Activated CD4-positive, alpha-beta T cell treated with anti-CD3 and anti-CD28 coated beads, Interleukin-2, Interleukin-4, amounts not matched to agents 100 ng/mL and 50 ng/mL, durations not matched to agents 16 hours and 8 hours (primary cell): Measurements from ENCODE around the gene KCNH5.
"Not testable (repeated sequence)": the region's sequence is repeated elsewhere in the genome, so short reads cannot be mapped to it uniquely, and the experiment has no call there.

Experiments used
- DNase-seq: peaks from one replicate; pipeline ENCODE4 v3.0.0-alpha.2; 2020; ENCODE audit warnings: low spot score

Gene KCNH5

GRCh38 chr14:62882967-62883366 lies 162.3 kb downstream of the KCNH5 start:
- no peak for DNase-seq

- DNase-seq, result no peak
Measured at GRCh38 chr14:62866376-62866775, 178.9 kb downstream of the KCNH5 start.

GRCh38 chr14:62864588-62864987 lies 180.7 kb downstream of the KCNH5 start:
- no peak for DNase-seq

GRCh38 chr14:62858011-62858410 lies 187.2 kb downstream of the KCNH5 start:
- not testable (repeated sequence) for DNase-seq

GRCh38 chr14:62854951-62855350 lies 190.3 kb downstream of the KCNH5 start:
- DNase-seq, result no peak

GRCh38 chr14:62847168-62847567 lies 198.1 kb downstream of the KCNH5 start:
- DNase-seq, result no peak

GRCh38 chr14:62844546-62844945 lies 200.7 kb downstream of the KCNH5 start:
- DNase-seq, result no peak

- no peak for DNase-seq
Measured at GRCh38 chr14:62824086-62824485, 221.2 kb downstream of the KCNH5 start.

GRCh38 chr14:62819931-62820330 lies 225.3 kb downstream of the KCNH5 start:
- DNase-seq, result no peak

GRCh38 chr14:62807636-62808035 lies 237.6 kb downstream of the KCNH5 start:
- DNase-seq, result no peak

- no peak for DNase-seq
Measured at GRCh38 chr14:62800577-62800976, 244.7 kb downstream of the KCNH5 start.

- DNase-seq, result no peak
Measured at GRCh38 chr14:62796431-62796830, 248.8 kb downstream of the KCNH5 start.

- DNase-seq, result no peak
Measured at GRCh38 chr14:62792578-62792977, 252.7 kb downstream of the KCNH5 start.

- not testable (repeated sequence) for DNase-seq
Measured at GRCh38 chr14:62781328-62781727, 263.9 kb downstream of the KCNH5 start.

- DNase-seq, result no peak
Measured at GRCh38 chr14:62778852-62779251, 266.4 kb downstream of the KCNH5 start.

- DNase-seq, result no peak
Measured at GRCh38 chr14:62778310-62778709, 266.9 kb downstream of the KCNH5 start.

- DNase-seq, result no peak
Measured at GRCh38 chr14:62777510-62777909, 267.7 kb downstream of the KCNH5 start.

GRCh38 chr14:62776300-62776699 lies 269.0 kb downstream of the KCNH5 start:
- DNase-seq, result no peak

- no peak for DNase-seq
Measured at GRCh38 chr14:62768753-62769152, 276.5 kb downstream of the KCNH5 start.

- DNase-seq, result no peak
Measured at GRCh38 chr14:62763951-62764350, 281.3 kb downstream of the KCNH5 start.

GRCh38 chr14:62759796-62760195 lies 285.5 kb downstream of the KCNH5 start:
- no peak for DNase-seq

GRCh38 chr14:62746881-62747280 lies 298.4 kb downstream of the KCNH5 start:
- DNase-seq, result not testable (repeated sequence)

- DNase-seq, result no peak
Measured at GRCh38 chr14:62745496-62745895, 299.8 kb downstream of the KCNH5 start.

- DNase-seq, result no peak
Measured at GRCh38 chr14:62743560-62743959, 301.7 kb downstream of the KCNH5 start.

GRCh38 chr14:62743118-62743517 lies 302.1 kb downstream of the KCNH5 start:
- DNase-seq, result no peak
